ENCODE measurements around the gene OR52B2. TPM values are rescaled to one million over a fixed set of nuclear protein-coding genes. Genes with fewer than 3 reads are reported as not detected.
"Not testable (repeated sequence)": the region's sequence is repeated elsewhere in the genome, so short reads cannot be mapped to it uniquely, and the experiment has no call there.

The OR52B2 gene
- total RNA-seq, 3 donors from 2014 or later: 0.33 TPM; not detected in 2

DNA sequence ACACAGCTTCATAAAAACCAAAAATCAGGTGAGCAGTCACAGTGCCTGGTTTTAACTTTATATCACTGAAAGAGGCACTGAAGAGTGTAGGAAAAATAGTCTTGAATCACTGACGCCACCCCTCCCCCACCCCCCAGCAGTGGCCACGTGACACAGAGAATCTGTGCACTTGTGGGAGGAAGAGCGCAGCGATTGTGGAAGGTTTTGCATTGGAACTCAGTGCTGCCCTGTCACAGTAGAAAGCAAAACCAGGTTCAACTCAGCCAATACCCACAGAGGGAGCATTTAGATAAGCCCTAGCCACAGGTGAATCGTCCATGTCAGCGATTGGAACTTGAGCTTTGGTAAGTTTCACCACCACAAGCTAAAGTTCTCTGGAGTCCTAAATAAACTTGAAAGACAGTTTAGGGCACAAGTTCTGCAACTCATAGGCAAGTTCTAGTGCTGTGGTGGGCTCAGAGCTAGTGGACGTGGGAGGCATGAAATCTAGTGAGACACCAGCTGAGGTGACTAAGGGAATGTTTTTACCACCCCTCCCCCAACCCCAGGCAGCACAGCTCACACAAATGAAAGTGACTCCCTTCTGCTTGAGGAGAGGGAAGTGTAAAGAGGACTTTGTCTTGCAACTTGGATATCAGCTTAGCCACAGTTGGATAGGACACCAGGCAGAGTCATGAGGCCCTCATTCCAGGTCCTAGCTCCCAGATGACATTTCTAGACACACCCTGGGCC lies 13.3 kb downstream of the OR52B2 start:
- intact Hi-C loops (cut with DNase I; ENCODE audit: low total_unique reads): no loop called here
- no peak overlapping the region for H3K27ac ChIP-seq
- DNase-seq (ENCODE audit: low spot score in 2 of 2): no peak
- H3K4me3 ChIP-seq: no peak overlapping the region
- H3K36me3 ChIP-seq: no peaks in the 10 kb centered on the region
- H3K27me3 ChIP-seq: no peaks in the 10 kb centered on the region
- no peaks in the 10 kb centered on the region for H3K4me1 ChIP-seq
- TF ChIP-seq, protein P1, sequence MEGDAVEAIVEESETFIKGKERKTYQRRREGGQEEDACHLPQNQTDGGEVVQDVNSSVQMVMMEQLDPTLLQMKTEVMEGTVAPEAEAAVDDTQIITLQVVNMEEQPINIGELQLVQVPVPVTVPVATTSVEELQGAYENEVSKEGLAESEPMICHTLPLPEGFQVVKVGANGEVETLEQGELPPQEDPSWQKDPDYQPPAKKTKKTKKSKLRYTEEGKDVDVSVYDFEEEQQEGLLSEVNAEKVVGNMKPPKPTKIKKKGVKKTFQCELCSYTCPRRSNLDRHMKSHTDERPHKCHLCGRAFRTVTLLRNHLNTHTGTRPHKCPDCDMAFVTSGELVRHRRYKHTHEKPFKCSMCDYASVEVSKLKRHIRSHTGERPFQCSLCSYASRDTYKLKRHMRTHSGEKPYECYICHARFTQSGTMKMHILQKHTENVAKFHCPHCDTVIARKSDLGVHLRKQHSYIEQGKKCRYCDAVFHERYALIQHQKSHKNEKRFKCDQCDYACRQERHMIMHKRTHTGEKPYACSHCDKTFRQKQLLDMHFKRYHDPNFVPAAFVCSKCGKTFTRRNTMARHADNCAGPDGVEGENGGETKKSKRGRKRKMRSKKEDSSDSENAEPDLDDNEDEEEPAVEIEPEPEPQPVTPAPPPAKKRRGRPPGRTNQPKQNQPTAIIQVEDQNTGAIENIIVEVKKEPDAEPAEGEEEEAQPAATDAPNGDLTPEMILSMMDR (IDR thresholded peaks at IDR 0.05): no peak
- TF ChIP-seq POLR2A (IDR thresholded peaks at IDR 0.05) (no peak), POLR2AphosphoS5 (IDR thresholded peaks at IDR 0.05) (no peak)
- H3K9me3 ChIP-seq: no peaks in the 10 kb centered on the region

DNA sequence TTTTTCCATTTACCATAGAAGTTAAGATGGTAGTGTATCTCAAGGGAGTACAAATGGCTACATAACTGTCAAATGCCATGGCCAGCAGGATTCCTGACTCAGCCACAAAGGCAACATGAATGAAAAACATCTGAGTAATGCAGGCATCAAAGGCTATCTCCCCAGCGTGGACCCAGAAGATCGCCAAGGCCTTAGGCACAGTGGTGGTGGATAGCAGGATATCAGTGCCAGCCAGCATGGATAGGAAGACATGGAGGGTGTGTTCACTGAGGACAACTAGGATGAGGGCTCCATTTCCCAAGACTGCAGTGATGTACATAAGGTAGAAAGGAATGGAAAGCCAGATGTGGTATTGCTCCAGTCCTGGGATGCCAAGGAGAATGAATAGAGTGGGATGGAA lies 18.0 kb downstream of the OR52B2 start:
- no peaks in the 10 kb centered on the region for H3K27me3 ChIP-seq
- no peaks in the 10 kb centered on the region for H3K36me3 ChIP-seq
- DNase-seq (ENCODE audit: low spot score in 2 of 2): no peak
- no peak overlapping the region for H3K27ac ChIP-seq
- no peak overlapping the region for H3K4me3 ChIP-seq
- intact Hi-C loops (cut with DNase I; ENCODE audit: low total_unique reads): no loop called here
- no peak for TF ChIP-seq POLR2A (IDR thresholded peaks at IDR 0.05)
- TF ChIP-seq, protein P1 (IDR thresholded peaks at IDR 0.05): no peak
- TF ChIP-seq POLR2AphosphoS5 (IDR thresholded peaks at IDR 0.05): no peak
- H3K9me3 ChIP-seq: no peaks in the 10 kb centered on the region
- no peaks in the 10 kb centered on the region for H3K4me1 ChIP-seq

DNA sequence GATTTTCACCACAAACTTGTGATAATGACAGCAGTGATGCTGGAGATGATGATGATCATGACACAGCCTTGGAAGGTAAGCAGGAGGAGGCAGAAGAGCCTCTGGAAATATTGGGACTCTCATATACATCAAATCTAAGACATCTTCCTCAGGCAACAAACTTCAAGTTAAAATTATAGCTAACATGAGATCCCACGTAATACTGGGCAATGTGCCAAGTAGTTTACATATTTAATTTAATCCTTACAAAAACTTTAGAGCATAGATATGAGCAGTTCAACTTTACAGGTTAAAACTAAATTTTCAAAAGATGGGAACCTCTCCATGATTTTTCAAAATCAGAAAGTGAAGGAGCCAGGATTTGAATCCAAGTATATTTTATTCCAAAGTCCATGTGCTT lies 19.0 kb downstream of the OR52B2 start:
- H3K4me1 ChIP-seq: no peaks in the 10 kb centered on the region

DNA sequence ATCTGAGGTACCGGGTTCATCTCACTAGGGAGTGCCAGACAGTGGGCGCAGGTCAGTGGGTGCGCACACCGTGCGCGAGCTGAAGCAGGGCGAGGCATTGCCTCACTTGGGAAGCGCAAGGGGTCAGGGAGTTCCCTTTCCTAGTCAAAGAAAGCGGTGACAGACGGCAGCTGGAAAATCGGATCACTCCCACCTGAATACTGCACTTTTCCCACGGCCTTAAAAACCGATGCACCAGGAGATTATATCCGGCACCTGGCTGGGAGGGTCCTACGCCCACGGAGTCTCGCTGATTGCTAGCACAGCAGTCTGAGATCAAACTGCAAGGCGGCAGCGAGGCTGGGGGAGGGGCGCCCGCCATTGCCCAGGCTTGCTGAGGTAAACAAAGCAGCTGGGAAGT lies 26.4 kb downstream of the OR52B2 start:
- DNase-seq (ENCODE audit: low spot score in 2 of 2); H3K9me3 ChIP-seq; H3K4me1 ChIP-seq; H3K27ac ChIP-seq; H3K36me3 ChIP-seq; H3K4me3 ChIP-seq; intact Hi-C loops (cut with DNase I; ENCODE audit: low total_unique reads); H3K27me3 ChIP-seq: not testable (repeated sequence)

More for the DNA sequence above, 19.0 kb downstream of the OR52B2 start:
- Histone ChIP-seq H3K27me3 (no peaks in the 10 kb centered on the region), H3K4me3 (no peak overlapping the region), H3K27ac (no peak overlapping the region), H3K9me3 (no peaks in the 10 kb centered on the region), H3K36me3 (no peaks in the 10 kb centered on the region)
- intact Hi-C loops (cut with DNase I; ENCODE audit: low total_unique reads): no loop called here
- TF ChIP-seq POLR2AphosphoS5 (IDR thresholded peaks at IDR 0.05) (no peak), POLR2A (IDR thresholded peaks at IDR 0.05) (no peak)
- TF ChIP-seq, protein P1 (IDR thresholded peaks at IDR 0.05): no peak
- no peak for DNase-seq (ENCODE audit: low spot score in 2 of 2)

DNA sequence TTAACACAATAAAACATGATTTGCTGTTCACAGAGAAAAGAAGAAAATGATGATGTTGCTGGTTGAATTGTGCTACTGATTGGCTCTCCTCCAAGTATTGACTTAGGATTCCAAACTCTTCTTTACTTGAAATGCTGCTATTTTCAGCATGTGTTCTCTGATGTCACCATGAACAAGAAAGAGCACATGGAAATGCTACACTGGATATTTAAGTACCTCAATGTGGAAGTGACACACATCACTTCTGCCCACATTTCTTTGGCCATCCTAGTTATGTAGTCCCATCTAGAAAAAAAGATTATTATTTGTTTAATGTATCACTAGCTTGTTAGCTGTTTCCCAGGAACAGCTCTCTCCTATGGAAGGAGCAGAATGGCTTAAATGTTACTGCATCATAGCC lies 27.2 kb downstream of the OR52B2 start:
- intact Hi-C loops (cut with DNase I; ENCODE audit: low total_unique reads): no loop called here
- H3K4me1 ChIP-seq: no peaks in the 10 kb centered on the region

DNA sequence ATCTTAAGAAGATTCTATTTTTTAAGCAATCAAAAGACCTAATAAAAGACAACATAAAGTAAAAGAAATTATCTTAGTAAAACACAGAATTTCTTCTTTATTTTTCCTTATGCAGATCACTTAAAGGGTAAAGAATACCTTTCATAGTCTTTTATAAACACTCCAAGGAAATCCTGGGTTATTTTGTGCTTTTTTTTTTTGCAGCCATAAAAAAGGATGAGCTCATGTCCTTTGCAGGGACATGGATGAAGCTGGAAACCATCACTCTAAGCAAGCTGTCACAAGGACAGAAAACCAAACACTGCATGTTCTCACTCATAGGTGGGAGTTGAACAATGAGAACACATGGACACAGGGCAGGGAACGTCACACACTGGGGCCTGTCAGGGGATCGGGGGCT lies 34.2 kb downstream of the OR52B2 start:
- intact Hi-C loops (cut with DNase I; ENCODE audit: low total_unique reads): not testable (repeated sequence)

More for the DNA sequence above, 27.2 kb downstream of the OR52B2 start:
- TF ChIP-seq, protein P1 (IDR thresholded peaks at IDR 0.05): no peak
- no peak for TF ChIP-seq POLR2A (IDR thresholded peaks at IDR 0.05)
- TF ChIP-seq POLR2AphosphoS5 (IDR thresholded peaks at IDR 0.05): no peak
- H3K27ac ChIP-seq: no peak overlapping the region
- no peaks in the 10 kb centered on the region for H3K9me3 ChIP-seq
- no peak overlapping the region for H3K4me3 ChIP-seq
- no peak for DNase-seq (ENCODE audit: low spot score in 2 of 2)
- no peaks in the 10 kb centered on the region for H3K27me3 ChIP-seq
- H3K36me3 ChIP-seq: no peaks in the 10 kb centered on the region

More for the DNA sequence above, 34.2 kb downstream of the OR52B2 start:
- DNase-seq (ENCODE audit: low spot score in 2 of 2); H3K9me3 ChIP-seq; H3K27ac ChIP-seq; H3K27me3 ChIP-seq; H3K4me1 ChIP-seq; H3K36me3 ChIP-seq; H3K4me3 ChIP-seq: not testable (repeated sequence)
